ENCODE results near the gene IQGAP3. TPM values are rescaled to one million over a fixed set of nuclear protein-coding genes. Genes with fewer than 3 reads are reported as not detected.

IQGAP3 gene
- total and polyA plus RNA-seq, 2 experiments from 2014 or later: 11.9 to 31.8 TPM

DNA sequence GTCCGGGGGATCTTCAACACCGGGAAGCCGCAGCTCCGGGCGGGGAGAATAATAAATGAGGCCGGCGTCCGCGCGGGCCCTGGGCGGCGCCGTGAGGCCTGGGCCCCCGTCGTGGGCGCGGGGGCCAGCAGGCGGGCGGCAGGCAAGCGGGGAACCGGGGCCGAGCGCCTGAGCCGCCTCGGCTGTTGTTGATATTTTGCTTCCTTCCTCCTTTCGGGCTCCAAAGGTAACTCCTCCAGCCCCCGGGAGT, 71.9 kb downstream of the IQGAP3 start, which contains the start of gene MEF2D:
TSS of gene MEF2D (minus strand) at position 233 of the 250 bp plus-strand sequence. CDS start 17,483 bp downstream, outside the sequence.
- H3K4me3 ChIP-seq: peak within 1 kb of the TSS; percentile 98
- H3K27me3 ChIP-seq (ENCODE audit: insufficient read depth): no peaks in the 10 kb centered on the region
- no peaks in the 10 kb centered on the region for H3K36me3 ChIP-seq (ENCODE audit: insufficient read depth)
- peaks cover 26% of the 10 kb centered on the region for H3K27me3 Mint-ChIP-seq (ENCODE audit: insufficient read depth, low read depth, poor library complexity)
- H3K4me1 ChIP-seq (ENCODE audit: insufficient read depth): peaks cover 63% of the 10 kb centered on the region
- H3K27ac Mint-ChIP-seq: peak within 1 kb of the TSS; percentile 72
- H3K9me3 Mint-ChIP-seq: 0 out of 3 replicates have a peak, but pooled peaks cover 3% of the 10 kb centered on the region
- peak within 1 kb of the TSS; percentile 94 for H3K4me2 ChIP-seq
- no peak for ATAC-seq
- H3K4me1 Mint-ChIP-seq: peaks cover 71% of the 10 kb centered on the region
- no peak for TF ChIP-seq STAT1 (IDR thresholded peaks at IDR 0.05; ENCODE audit: unreplicated experiment)
- TF ChIP-seq ZNF331 (CRISPR knock-in tag; IDR thresholded peaks at IDR 0.05; ENCODE audit: low read depth): no peak
- no peak for TF ChIP-seq JUNB (IDR thresholded peaks at IDR 0.05; ENCODE audit: unreplicated experiment)
- TF ChIP-seq NANOG (IDR thresholded peaks at IDR 0.05; ENCODE audit: borderline replicate concordance): no peak
- TF ChIP-seq EZH2phosphoT487 (IDR thresholded peaks at IDR 0.05; ENCODE audit: unreplicated experiment): no peak
- TF ChIP-seq, protein P1, sequence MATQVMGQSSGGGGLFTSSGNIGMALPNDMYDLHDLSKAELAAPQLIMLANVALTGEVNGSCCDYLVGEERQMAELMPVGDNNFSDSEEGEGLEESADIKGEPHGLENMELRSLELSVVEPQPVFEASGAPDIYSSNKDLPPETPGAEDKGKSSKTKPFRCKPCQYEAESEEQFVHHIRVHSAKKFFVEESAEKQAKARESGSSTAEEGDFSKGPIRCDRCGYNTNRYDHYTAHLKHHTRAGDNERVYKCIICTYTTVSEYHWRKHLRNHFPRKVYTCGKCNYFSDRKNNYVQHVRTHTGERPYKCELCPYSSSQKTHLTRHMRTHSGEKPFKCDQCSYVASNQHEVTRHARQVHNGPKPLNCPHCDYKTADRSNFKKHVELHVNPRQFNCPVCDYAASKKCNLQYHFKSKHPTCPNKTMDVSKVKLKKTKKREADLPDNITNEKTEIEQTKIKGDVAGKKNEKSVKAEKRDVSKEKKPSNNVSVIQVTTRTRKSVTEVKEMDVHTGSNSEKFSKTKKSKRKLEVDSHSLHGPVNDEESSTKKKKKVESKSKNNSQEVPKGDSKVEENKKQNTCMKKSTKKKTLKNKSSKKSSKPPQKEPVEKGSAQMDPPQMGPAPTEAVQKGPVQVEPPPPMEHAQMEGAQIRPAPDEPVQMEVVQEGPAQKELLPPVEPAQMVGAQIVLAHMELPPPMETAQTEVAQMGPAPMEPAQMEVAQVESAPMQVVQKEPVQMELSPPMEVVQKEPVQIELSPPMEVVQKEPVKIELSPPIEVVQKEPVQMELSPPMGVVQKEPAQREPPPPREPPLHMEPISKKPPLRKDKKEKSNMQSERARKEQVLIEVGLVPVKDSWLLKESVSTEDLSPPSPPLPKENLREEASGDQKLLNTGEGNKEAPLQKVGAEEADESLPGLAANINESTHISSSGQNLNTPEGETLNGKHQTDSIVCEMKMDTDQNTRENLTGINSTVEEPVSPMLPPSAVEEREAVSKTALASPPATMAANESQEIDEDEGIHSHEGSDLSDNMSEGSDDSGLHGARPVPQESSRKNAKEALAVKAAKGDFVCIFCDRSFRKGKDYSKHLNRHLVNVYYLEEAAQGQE (IDR thresholded peaks at IDR 0.05; ENCODE audit: unreplicated experiment): no peak
- TF ChIP-seq, protein P2, sequence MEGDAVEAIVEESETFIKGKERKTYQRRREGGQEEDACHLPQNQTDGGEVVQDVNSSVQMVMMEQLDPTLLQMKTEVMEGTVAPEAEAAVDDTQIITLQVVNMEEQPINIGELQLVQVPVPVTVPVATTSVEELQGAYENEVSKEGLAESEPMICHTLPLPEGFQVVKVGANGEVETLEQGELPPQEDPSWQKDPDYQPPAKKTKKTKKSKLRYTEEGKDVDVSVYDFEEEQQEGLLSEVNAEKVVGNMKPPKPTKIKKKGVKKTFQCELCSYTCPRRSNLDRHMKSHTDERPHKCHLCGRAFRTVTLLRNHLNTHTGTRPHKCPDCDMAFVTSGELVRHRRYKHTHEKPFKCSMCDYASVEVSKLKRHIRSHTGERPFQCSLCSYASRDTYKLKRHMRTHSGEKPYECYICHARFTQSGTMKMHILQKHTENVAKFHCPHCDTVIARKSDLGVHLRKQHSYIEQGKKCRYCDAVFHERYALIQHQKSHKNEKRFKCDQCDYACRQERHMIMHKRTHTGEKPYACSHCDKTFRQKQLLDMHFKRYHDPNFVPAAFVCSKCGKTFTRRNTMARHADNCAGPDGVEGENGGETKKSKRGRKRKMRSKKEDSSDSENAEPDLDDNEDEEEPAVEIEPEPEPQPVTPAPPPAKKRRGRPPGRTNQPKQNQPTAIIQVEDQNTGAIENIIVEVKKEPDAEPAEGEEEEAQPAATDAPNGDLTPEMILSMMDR (conservative IDR thresholded peaks at IDR 0.05; ENCODE audit: low read depth in 2 of 2): no peak
- TF ChIP-seq, protein P3, sequence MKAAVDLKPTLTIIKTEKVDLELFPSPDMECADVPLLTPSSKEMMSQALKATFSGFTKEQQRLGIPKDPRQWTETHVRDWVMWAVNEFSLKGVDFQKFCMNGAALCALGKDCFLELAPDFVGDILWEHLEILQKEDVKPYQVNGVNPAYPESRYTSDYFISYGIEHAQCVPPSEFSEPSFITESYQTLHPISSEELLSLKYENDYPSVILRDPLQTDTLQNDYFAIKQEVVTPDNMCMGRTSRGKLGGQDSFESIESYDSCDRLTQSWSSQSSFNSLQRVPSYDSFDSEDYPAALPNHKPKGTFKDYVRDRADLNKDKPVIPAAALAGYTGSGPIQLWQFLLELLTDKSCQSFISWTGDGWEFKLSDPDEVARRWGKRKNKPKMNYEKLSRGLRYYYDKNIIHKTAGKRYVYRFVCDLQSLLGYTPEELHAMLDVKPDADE (IDR thresholded peaks at IDR 0.05): no peak
- TF ChIP-seq, protein P4, sequence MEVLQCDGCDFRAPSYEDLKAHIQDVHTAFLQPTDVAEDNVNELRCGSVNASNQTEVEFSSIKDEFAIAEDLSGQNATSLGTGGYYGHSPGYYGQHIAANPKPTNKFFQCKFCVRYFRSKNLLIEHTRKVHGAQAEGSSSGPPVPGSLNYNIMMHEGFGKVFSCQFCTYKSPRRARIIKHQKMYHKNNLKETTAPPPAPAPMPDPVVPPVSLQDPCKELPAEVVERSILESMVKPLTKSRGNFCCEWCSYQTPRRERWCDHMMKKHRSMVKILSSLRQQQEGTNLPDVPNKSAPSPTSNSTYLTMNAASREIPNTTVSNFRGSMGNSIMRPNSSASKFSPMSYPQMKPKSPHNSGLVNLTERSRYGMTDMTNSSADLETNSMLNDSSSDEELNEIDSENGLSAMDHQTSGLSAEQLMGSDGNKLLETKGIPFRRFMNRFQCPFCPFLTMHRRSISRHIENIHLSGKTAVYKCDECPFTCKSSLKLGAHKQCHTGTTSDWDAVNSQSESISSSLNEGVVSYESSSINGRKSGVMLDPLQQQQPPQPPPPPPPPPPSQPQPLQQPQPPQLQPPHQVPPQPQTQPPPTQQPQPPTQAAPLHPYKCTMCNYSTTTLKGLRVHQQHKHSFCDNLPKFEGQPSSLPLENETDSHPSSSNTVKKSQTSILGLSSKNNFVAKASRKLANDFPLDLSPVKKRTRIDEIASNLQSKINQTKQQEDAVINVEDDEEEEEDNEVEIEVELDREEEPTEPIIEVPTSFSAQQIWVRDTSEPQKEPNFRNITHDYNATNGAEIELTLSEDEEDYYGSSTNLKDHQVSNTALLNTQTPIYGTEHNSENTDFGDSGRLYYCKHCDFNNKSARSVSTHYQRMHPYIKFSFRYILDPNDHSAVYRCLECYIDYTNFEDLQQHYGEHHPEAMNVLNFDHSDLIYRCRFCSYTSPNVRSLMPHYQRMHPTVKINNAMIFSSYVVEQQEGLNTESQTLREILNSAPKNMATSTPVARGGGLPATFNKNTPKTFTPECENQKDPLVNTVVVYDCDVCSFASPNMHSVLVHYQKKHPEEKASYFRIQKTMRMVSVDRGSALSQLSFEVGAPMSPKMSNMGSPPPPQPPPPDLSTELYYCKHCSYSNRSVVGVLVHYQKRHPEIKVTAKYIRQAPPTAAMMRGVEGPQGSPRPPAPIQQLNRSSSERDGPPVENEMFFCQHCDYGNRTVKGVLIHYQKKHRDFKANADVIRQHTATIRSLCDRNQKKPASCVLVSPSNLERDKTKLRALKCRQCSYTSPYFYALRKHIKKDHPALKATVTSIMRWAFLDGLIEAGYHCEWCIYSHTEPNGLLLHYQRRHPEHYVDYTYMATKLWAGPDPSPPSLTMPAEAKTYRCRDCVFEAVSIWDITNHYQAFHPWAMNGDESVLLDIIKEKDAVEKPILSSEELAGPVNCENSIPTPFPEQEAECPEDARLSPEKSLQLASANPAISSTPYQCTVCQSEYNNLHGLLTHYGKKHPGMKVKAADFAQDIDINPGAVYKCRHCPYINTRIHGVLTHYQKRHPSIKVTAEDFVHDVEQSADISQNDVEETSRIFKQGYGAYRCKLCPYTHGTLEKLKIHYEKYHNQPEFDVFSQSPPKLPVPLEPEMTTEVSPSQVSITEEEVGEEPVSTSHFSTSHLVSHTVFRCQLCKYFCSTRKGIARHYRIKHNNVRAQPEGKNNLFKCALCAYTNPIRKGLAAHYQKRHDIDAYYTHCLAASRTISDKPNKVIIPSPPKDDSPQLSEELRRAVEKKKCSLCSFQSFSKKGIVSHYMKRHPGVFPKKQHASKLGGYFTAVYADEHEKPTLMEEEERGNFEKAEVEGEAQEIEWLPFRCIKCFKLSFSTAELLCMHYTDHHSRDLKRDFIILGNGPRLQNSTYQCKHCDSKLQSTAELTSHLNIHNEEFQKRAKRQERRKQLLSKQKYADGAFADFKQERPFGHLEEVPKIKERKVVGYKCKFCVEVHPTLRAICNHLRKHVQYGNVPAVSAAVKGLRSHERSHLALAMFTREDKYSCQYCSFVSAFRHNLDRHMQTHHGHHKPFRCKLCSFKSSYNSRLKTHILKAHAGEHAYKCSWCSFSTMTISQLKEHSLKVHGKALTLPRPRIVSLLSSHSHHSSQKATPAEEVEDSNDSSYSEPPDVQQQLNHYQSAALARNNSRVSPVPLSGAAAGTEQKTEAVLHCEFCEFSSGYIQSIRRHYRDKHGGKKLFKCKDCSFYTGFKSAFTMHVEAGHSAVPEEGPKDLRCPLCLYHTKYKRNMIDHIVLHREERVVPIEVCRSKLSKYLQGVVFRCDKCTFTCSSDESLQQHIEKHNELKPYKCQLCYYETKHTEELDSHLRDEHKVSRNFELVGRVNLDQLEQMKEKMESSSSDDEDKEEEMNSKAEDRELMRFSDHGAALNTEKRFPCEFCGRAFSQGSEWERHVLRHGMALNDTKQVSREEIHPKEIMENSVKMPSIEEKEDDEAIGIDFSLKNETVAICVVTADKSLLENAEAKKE (CRISPR knock-in tag; IDR thresholded peaks at IDR 0.05): no peak
- no peak for TF ChIP-seq EZH2 (IDR thresholded peaks at IDR 0.05; ENCODE audit: low read depth, unreplicated experiment)
- TF ChIP-seq ZNF114 (CRISPR knock-in tag; IDR thresholded peaks at IDR 0.05): no peak
- TF ChIP-seq CREB1 (CRISPR knock-in tag; IDR thresholded peaks at IDR 0.05; ENCODE audit: low read depth): no peak; the same call in 1 of the 2 replicates
- no peak for TF ChIP-seq POLR2AphosphoS5 (IDR thresholded peaks at IDR 0.05; ENCODE audit: low read depth)
- H3K9me2 ChIP-seq (ENCODE audit: insufficient read depth): no peaks in the 10 kb centered on the region; the same call in 1 of the 2 replicates
- 0 out of 2 replicates have a peak within 1 kb of the TSS, but pooled peaks have one; percentile 4 for H2AFZ ChIP-seq
- H3K79me2 ChIP-seq (replicated peaks; ENCODE audit: insufficient read depth): peaks cover 41% of the 10 kb centered on the region
- peaks cover 3% of the 10 kb centered on the region; the same call in 1 of the 3 replicates for H3K36me3 Mint-ChIP-seq (ENCODE audit: low read depth)
- H4K20me1 ChIP-seq (replicated peaks; ENCODE audit: insufficient read depth): peaks cover 11% of the 10 kb centered on the region; the same call in 1 of the 2 replicates
- peak within 1 kb of the TSS; percentile 98 for H3K27ac ChIP-seq (ENCODE audit: low read depth)
- peaks cover 15% of the 10 kb centered on the region for H3F3A ChIP-seq (replicated peaks; ENCODE audit: low read depth)
- H3K4me3 Mint-ChIP-seq: peak within 1 kb of the TSS; percentile 91
- DNase-seq (ENCODE audit: low spot score): no peak

Data from GM23338 (cell line).